ENCODE measurements around the gene GNAI3. TPM values are rescaled to one million over a fixed set of nuclear protein-coding genes. Genes with fewer than 3 reads are reported as not detected.

Gene GNAI3
- total RNA-seq, 2 experiments from 2014 or later = 3.8 to 6.1 TPM

GRCh38 chr1:109535481-109535880 is 12.9 kb upstream of the GNAI3 start:
- Histone ChIP-seq H3K4me2 (ENCODE audit: low read length) (no peak overlapping the region), H4K20me1 (ENCODE audit: insufficient read depth, low read length) (no peaks in the 10 kb centered on the region), H3K36me3 (ENCODE audit: insufficient read depth, low read length) (no peaks in the 10 kb centered on the region), H2AFZ (ENCODE audit: low read length) (no peak overlapping the region), H3K9me2 (ENCODE audit: insufficient read depth, low read length) (no peaks in the 10 kb centered on the region), H3K27ac (ENCODE audit: low read depth, low read length, poor library complexity, severe bottlenecking) (no peak overlapping the region), H3K79me2 (ENCODE audit: insufficient read depth, low read depth, low read length) (no peaks in the 10 kb centered on the region), H3K9me3 (ENCODE audit: low read length) (no peaks in the 10 kb centered on the region), H3K4me1 (ENCODE audit: insufficient read depth, low read length, poor library complexity, severe bottlenecking) (peaks cover 6% of the 10 kb centered on the region), H3K4me3 (ENCODE audit: low read depth, low read length, poor library complexity, severe bottlenecking) (no peak overlapping the region)
- intact Hi-C loops (cut with micrococcal nuclease; ENCODE audit: unreplicated experiment) = no loop called here
- no peak for TF ChIP-seq CTCF (conservative IDR thresholded peaks at IDR 0.05; ENCODE audit: low read length)
- TF ChIP-seq EZH2phosphoT487 (IDR thresholded peaks at IDR 0.05; ENCODE audit: borderline replicate concordance, low read depth, low read length) = no peak
- ChIA-PET CTCF (ENCODE audit: unreplicated experiment) (no interaction called here), POLR2A (interaction anchor here (0.6 kb wide), 1 partner anchor 38 kb away, joined by 3 read pairs; no protein-coding TSS in a partner anchor)
- BruUV-seq (replicated peaks) = no TSS peak
- no peak for DNase-seq (ENCODE audit: low spot score)

DNA sequence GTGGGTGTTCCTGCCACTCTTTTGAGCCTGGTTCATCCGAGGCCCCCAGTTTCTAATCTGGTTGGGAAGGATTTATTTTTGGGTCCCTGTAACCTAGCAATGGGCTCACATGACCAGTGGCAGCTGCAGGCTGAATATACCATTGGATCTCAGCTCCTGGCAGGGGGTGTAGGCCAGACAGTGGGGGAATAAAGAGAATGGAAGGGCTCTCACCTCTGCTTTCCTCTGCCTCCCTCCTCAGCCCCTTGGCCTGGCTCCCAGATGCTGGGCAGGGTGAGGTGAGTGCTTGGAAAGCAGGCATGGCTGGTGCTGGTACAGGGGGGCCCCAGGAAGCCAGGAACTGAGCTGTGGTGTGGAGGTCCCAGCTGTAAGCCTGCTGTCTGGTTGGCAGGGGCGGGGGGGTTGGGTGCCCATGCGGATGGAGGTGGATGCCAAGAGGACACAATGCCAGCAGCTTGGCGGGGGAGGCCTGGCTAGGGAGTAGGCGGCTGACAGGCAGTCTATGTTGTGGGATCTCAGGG is 12.4 kb upstream of the GNAI3 start:
- Histone ChIP-seq H4K20me1 (ENCODE audit: insufficient read depth, low read length) (no peaks in the 10 kb centered on the region), H3K4me1 (ENCODE audit: insufficient read depth, low read length, poor library complexity, severe bottlenecking) (peaks cover 6% of the 10 kb centered on the region), H3K27ac (ENCODE audit: low read depth, low read length, poor library complexity, severe bottlenecking) (no peak overlapping the region), H3K9me2 (ENCODE audit: insufficient read depth, low read length) (no peaks in the 10 kb centered on the region), H3K36me3 (ENCODE audit: insufficient read depth, low read length) (no peaks in the 10 kb centered on the region), H3K4me3 (ENCODE audit: low read depth, low read length, poor library complexity, severe bottlenecking) (no peak overlapping the region), H3K4me2 (ENCODE audit: low read length) (no peak overlapping the region), H2AFZ (ENCODE audit: low read length) (no peak overlapping the region), H3K9me3 (ENCODE audit: low read length) (no peaks in the 10 kb centered on the region), H3K79me2 (ENCODE audit: insufficient read depth, low read depth, low read length) (no peaks in the 10 kb centered on the region)
- intact Hi-C loops (cut with micrococcal nuclease; ENCODE audit: unreplicated experiment) = no loop called here
- TF ChIP-seq CTCF (conservative IDR thresholded peaks at IDR 0.05; ENCODE audit: low read length) (no peak), EZH2phosphoT487 (IDR thresholded peaks at IDR 0.05; ENCODE audit: borderline replicate concordance, low read depth, low read length) (no peak)
- POLR2A ChIA-PET = interaction anchor here (0.6 kb wide), 1 partner anchor 38 kb away, joined by 3 read pairs; no protein-coding TSS in a partner anchor
- CTCF ChIA-PET (ENCODE audit: unreplicated experiment) = no interaction called here
- no peak for DNase-seq (ENCODE audit: low spot score)
- BruUV-seq (replicated peaks) = no TSS peak

- POLR2A ChIA-PET = interaction anchor here (0.5 to 1.8 kb wide), 2 partner anchors 22 to 45 kb away, joined by 3 to 5 read pairs; no protein-coding TSS in a partner anchor
- intact Hi-C loops (cut with micrococcal nuclease; ENCODE audit: unreplicated experiment) = no loop called here
These were observed 10.8 kb upstream of the GNAI3 start for GRCh38 chr1:109537450-109538178.

More at GRCh38 chr1:109537450-109538178, 10.8 kb upstream of the GNAI3 start:
- H3K79me2 ChIP-seq (ENCODE audit: insufficient read depth, low read depth, low read length) = no peaks in the 10 kb centered on the region
- H3K4me3 ChIP-seq (ENCODE audit: low read depth, low read length, poor library complexity, severe bottlenecking) = no peak overlapping the region
- no TSS peak for BruUV-seq (replicated peaks)
- CTCF ChIA-PET (ENCODE audit: unreplicated experiment) = no interaction called here
- H4K20me1 ChIP-seq (ENCODE audit: insufficient read depth, low read length) = no peaks in the 10 kb centered on the region
- H3K9me2 ChIP-seq (ENCODE audit: insufficient read depth, low read length) = no peaks in the 10 kb centered on the region
- DNase-seq (ENCODE audit: low spot score) = no peak
- H3K4me2 ChIP-seq (ENCODE audit: low read length) = no peak overlapping the region
- no peaks in the 10 kb centered on the region for H3K36me3 ChIP-seq (ENCODE audit: insufficient read depth, low read length)
- TF ChIP-seq EZH2phosphoT487 (IDR thresholded peaks at IDR 0.05; ENCODE audit: borderline replicate concordance, low read depth, low read length) (no peak), CTCF (conservative IDR thresholded peaks at IDR 0.05; ENCODE audit: low read length) (no peak)
- no peaks in the 10 kb centered on the region for H3K9me3 ChIP-seq (ENCODE audit: low read length)
- H2AFZ ChIP-seq (ENCODE audit: low read length) = no peak overlapping the region
- peaks cover 2% of the 10 kb centered on the region for H3K4me1 ChIP-seq (ENCODE audit: insufficient read depth, low read length, poor library complexity, severe bottlenecking)
- H3K27ac ChIP-seq (ENCODE audit: low read depth, low read length, poor library complexity, severe bottlenecking) = no peak overlapping the region

Data from OCI-LY7 (cell line).